NCI-H1105 treated with DMSO at 0.1 percent for 48 hours (cell line): ENCODE results near the gene TMEM187.

Source experiments
- DNase-seq: peaks from one replicate; lab custom pipeline; 2025; lab: John Stamatoyannopoulos, UW

The TMEM187 gene

DNA sequence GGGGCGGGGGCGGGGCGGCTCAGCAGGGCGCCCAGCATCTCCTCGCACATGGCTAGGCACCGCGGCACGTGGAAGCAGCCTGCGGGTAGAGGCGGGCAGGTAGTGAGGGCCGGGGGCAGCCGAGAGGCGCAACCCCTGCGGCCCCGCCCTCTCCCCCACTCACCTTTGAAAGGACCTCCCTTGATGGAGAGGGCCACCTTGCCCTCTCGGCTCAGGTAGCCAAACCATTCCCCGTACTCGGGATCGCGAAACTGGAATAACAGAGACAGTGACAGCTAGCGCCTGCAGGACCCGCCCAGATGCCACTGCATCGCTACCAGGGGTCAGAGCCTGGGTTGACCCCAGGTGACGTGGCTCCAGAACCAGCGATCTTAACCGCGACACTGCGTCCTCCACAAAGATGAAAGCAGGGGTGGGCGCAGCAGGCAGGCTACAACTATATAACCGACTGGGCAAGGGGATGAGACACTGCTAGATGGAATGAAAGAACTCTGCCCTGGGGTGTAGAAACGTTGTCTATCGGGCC is 37.2 kb upstream of the TMEM187 start:
- DNase-seq = no peak

DNA sequence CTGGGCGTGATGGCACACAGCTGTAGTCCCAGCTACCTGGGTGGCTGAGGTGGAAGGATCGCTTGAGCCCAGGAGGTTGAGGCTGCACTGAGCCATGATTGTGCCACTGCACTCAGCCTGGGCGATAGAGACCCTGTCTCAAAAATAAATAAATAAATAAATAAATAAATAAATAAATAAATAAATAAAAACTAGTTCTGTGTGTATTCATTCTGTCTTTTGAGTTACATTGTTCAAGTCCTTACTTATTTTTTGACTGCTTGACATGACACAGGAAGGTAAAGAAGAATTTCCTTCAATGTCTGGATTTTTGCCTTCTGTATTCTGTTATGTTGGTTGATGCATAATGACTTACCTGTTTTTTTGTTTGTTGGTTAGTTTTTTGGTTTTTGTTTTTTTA is 35.5 kb upstream of the TMEM187 start:
- DNase-seq = no peak

DNA sequence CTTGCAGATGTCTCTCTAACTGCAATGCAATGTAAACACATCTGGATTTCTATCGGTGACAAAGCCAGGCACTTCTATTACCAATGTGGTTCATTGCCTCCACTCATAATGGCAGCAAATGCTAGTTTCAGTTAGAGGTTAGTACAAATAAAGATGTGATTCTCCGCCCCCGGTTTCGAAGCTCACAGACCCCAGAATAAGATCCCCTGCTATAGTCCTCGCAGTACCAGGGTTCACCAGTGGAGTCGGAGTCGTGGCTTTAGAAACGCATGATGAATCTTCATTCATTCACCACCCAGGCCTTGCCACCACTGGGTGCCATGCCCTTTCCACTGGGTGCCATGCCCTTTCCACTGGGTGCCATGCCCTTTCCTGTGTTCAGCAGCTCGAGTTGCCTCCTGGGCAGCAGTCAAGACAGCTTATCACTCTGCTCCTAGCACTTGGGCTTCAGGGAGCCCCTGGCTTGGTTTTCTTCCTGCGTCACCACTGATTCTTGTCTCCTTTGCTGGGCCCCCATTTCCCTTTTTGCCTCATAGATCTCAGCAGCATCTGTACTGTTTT is 34.2 kb upstream of the TMEM187 start:
- no peak for DNase-seq

DNA sequence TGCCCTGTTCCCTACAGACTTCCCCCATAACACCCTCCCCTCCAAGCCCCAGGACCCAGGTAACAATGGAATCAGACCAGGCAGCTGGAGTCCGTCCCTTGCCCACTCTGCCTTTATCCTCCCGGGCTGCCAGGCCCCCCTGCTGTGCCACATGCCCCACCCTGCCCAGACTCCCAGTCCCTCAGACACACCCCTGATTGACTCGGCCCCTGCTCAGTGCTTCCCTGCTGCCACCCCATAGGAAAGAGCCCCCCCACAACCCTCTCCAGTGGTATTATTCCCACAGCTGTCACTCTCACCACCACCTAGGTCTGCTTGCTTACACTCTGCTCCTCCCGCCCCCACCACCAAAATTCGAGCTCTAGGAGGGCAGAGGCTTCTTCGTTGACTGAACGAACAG is 33.0 kb upstream of the TMEM187 start:
- DNase-seq = no peak

DNA sequence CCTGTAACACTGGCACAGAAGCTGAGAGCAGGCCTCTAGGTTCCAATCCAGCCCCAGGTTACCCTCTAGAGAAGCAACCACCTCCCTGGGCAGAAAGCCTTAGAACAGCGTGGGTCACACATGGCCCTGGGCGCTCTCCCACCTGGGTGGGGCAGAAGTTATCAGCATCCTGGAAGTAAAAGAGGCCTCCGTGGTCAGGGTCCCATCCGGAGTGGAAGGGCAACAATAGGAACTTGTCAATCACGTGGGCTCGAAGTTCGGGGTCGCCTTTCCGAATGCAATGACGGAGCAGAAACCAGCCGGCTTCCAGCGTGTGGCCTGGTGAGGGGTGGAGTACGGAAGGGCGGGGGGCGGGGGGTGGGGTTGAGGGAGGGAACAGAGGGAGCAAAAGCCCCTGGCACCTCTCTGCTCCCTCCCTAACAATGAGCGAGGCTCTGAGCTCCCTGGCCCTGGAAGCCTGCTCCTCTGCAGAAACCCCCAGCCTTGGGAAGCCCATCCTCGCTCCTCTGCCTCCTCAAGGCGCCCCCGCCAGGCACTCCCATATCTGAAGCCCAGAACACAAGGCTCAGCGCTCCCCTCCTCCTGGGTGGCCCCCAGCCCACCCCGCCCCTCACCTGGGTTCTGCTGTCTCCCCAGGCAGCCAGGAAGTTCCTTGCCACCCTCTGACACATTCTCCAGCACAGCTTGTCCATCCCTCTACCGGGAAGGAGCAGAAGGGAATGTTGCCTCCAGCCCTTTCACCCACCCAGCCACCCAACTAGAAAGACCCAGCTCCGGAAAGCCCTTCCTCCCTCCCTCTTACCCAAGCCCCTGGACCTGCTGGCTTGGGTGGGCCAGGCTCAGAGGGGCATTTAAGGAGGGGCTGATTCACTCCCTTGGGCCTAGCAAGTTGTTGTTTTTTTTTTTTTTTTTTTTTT is 31.0 kb upstream of the TMEM187 start:
- DNase-seq = no peak

DNA sequence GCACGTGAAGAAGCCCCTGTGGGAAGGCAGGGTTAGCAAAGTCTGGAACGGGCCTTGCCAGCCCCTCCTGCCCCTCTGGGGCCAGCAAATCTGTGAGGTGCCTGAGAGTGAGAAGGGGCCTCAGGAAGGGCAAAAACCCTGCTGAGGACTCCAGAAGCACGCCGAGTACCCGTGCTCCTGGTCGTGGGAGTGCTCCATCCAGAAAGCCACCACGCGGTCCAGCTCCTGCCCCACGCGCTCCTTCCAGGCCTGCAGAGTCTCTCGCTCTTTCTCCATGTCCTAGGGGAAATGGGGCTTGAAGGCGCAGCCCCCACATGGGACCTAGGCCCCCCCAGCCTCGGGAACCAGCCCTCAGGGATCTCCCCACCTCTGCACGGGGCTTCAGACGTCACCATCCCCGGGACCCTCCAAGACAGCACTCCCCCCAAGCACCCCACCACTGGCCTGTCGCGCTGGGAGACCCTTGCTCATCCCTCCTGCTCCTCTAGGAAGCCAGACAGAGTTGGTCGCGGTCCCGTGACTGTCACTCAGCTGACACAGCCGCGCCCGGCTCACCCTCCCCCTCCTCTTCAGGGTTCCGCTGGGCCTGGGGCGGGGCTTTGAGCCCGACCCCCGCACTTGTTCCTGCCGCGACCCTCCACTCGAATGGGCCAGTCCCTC is 28.3 kb upstream of the TMEM187 start, which contains the start of gene RENBP:
RENBP (minus strand) TSS at position 504 of the 660 bp plus-strand sequence; CDS start at position 471, 33 bp downstream.
- peak; percentile 20 for DNase-seq

DNA sequence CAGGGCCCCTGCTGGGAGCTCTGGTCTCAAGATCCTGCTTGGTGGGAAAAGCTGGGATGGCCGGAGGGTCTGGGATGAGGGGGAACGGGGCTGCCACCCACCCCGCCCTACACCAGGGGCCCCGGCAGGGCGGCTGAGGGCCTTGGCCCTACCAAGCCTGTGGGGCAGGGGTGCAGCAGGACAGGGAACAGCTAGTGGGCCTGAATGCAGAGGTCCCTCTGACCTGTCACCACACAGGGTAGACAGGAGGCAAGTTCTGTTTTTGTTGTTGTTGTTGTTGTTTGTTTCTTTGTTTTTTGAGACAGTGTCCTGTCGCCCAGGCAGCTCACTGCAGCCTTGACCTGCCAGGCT is 27.8 kb upstream of the TMEM187 start:
- DNase-seq = no peak

DNA sequence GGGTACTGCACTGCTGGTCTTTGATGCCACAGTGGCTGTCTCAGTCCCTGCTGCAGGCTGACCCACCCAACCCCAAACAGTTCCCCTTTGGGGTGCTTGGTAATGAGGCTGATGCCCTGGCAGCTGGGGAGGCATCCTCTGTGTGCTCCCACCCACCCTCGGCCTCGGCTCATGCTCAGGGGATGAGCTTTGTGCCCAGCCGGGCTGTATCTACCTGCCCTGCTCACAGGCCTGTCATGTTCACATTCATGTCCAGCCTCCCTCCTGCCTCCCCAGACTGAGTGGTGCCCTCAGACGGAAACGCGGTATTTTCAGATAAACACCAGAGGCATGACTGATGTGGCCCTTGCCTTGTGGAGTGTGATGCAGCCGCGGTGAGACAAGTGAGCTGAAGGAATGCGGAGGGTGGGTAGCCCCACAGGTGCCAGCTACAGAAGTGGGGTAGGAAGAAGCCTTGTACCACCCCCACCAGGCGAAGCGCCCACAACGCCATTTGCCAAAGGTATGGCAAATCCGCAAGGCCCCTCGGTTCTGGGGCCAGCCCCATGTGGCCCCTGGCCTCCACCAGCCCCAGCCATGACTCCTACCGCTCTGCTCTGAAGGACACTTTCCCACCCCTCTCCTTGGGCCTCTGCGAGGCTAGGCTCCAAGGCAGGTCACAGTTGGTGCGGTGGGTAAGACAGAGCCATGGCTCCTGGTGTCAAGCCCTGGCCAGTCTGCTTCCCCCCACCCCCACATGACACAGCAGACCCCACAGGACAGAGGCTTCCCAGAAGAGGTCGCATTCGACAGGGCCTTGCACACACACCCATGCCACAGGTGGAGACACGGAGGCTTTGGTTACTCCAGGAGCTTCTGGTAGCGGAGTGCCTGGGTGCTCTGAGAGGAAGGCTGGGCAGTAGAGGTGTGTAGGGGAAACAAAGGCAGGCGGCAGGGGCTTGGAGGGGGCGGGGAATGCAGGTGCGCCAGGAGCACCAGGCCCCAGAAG is 26.3 kb upstream of the TMEM187 start:
- no peak for DNase-seq

DNA sequence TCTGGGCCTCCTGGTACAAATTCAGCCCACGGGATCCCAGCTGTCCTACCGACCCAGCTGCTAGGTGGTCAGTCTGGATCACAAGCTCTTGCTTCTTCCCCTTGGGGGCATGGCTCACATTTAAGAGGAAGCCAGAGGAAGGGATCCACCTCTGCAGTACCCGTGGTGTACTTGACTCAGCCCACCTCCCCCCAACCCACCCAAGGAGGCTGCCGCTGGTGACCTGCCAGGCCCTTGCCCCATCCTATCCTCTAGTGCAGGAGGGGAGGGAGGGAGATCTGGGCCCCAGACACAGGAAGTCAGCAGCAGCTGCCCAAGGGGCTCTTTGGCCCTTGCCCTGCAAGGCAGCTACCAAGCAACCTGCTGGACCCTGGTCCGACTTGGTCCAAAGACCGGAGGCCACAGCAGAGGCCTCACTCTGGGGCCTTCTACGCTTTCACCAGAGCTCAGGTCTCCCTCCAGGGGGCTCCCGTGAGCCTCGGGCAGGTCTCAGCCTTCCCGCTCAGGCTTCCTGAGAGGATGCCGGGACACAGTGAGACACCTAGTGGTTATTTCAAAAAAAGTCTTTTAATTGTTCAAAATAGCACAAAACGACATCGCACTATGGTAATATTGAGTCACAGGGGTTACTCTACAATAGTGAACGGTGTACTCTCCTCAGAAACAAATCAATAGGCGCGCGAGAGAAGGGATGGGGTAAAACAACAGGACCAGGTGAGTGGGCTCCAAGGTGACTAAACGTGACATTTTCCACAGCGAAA is 25.4 kb upstream of the TMEM187 start:
- DNase-seq = peak; percentile 82

DNA sequence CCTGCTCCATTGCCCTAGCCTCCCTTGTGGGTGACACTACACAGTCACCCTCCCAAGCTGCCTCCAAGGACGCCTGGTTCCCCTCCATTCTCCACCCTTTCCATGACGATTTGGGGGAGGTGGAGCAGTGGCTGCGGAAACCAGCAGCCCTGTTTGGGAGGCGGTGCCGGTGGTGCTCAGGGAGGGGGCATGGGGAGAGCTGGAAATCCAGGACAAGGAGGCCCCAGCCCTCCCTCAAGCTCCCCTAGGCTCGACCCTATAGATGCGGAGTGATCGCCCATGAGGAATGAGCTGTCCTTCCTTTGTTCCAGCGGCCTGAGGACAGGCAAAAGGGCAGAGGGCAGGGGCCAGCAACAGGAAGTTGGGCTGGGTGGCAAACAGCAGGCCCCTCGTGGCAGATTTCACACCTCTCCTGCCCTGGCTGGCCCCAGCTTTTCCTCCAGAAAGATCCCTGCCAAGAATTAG is 24.5 kb upstream of the TMEM187 start:
- DNase-seq = no peak

DNA sequence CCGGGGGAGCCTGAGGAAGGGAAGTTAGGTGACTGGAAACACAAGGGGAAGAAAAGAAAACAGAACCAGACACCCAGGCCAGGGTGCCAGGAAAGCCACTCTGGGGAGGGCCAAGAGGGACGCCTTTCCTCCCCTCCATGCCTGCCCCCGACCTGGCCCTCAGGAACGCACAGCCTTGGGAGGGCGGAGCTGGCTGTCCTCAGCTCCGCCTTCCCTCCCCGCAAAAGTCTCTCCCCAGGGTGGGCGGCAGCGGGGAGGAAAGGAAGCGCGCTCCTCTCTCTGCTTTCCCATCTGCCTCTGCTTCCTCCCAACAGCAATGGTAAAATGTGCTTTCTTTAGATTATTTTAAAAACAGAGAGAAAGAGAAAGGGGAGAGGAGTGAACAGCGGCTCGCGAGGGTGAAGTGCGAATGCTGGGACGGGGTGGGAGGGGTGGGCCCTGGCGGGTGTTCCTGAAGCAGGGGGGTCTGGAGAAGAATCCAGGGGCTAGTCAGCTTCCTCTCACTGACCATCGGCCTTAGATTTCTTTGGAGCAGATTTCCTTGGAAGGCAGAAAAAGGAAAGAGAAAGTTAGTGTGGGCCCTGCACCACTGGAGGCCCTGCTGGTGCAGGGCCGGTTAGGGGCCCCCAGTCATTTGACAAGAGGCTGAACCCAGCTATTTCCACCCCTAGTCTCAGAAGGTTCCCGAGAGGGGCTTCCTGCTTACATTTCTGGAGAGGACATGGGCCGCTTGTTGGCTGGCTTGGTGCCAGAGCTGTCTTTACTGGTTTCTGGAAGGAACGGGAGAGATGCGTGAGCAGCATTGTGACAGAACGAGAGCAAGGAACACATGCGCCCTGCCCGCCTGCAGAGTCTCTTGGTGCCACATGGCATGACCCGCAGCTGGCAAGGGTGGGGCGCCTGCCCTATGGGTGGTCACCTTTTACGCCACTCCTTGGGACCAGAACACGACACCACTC is 23.4 kb upstream of the TMEM187 start:
- no peak for DNase-seq

DNA sequence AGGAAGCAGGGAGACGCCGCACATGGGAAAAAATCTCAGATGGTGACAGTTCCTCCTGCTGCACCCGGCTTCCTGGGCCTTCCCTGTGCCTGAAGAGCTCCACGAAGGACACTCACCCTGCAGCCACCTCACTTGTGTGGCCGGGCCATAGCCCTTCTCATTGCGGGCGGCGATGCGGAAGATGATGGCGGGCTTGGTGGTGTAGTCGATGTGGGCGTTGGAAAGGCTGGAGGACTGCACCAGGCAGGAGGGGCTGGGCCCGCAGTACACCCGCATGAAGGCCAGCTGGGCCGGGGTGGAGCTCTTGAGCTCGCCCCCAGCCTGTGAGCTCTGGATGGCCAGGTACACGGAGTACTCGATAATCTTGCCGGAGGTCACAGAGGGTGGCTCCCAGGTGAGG is 22.4 kb upstream of the TMEM187 start:
- DNase-seq = no peak

DNA sequence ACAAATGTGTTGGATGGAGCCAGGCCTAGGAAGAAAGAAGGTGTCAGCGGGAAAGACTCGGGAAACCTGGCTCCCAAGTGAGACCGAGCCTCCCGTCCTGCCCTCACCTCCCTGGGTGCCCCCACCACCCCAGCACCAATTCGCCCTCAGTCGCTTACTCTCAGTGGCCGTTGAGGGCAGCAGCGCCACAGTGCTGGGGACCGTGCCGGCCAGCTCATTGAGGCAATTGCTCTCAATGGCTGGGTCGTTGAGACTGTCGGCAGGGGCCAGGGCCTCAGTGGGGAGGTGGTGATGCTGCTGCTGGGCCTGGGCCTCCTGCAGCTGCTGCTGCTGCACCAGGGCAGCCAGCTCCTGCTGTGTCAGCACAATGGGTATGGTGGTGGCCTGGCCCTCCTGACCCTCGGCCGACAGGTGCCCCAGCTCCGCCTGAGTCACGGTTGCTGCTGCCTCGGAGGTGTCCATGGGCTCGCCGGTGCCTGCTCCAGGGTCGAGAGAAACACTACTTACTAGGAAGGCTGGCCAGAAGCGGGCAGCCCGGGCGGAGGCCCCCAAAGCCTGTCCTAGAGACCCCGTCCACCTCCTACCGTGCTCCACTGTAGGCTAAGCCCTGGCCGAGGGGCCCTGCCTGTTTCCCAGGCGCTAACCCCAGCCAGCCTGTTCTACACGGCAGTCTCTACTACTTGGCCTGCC is 20.7 kb upstream of the TMEM187 start:
- no peak for DNase-seq

DNA sequence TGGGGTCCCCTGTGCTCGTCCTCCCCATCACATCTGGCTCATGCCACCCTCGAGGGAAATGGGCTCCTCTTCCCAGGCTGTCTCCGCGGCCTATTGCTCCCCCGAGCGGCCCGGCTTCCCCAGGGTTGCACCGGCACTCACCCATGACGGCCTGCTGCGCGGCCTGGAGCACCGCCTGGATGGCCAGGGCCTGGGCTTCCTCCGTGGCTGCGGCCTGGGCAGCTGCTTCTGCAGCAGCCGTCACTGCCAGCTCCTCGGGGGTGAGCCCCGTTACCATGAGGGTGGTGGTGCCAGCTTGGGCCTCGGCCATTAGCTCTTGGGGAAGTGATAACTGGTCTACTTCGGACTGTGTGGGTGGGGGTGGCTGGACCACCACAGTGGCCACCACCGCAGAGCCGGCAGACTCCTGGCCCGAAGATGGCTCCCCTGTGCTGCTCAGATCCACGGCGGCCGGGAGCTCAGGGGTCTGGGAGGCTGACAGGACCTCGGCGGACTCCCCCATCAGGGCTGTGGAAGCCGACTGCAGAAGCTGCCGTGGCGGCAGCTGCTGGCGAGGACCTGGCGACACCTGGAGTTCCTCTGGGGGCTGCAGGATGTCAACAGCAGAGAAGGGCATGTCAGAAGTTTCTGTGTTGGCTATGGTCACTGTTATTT is 20.1 kb upstream of the TMEM187 start:
- DNase-seq = no peak

DNA sequence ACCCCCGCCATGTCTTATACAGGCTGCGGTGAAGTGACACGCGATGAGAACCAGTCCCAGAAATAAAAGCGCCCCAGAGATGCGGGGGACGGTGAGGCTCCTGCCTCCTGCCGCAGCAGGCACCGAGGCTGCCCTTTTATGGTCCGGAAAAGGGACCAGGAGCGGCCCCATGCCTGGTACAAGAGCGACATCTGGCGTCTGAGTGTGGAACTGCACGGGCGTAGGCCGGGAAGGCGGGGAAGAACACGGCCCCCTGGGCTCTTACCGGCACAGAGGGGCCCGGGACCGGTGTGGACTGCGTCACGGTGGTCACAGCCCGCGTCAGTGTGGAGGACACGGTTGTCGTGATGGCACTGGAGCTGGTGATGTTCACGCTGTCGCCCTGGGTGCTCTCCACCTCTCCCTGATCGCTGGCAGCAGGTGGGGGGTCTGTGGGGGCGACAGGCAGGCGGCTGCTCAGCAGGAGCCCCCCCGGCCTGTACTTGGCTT is 19.2 kb upstream of the TMEM187 start:
- peak; percentile 53 for DNase-seq

DNA sequence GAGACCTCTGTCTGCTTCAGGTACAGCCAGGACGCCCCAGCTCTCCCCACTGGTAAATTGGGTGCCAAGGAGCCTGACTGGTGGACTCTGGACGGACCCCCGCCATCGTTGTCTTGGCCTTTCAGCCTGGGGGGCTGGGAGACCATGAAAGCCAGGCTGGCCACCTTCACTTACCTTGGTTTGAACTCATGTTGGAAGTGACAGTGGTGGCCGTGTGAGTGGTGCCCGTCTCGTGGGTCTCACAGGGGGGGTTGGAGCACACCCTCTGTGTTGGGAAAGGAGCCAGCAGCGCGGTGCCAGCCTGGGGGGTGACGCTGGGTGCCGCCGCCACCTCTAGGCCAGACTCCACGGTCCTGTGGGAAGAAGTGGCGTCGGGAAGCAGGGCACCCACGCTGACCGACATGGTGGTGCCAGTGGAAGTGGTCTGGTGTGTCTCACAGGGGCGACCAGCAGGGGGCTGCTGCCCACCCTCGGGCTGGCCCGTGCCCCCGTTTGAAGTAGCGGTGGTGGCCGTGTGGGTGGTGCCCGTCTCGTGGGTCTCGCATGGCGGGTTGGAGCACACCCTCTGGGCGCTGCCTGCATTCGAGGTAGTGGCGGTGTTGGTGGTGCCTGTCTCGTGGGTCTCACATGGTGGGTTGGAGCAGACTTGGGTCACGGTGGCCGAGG is 18.5 kb upstream of the TMEM187 start:
- DNase-seq = no peak

DNA sequence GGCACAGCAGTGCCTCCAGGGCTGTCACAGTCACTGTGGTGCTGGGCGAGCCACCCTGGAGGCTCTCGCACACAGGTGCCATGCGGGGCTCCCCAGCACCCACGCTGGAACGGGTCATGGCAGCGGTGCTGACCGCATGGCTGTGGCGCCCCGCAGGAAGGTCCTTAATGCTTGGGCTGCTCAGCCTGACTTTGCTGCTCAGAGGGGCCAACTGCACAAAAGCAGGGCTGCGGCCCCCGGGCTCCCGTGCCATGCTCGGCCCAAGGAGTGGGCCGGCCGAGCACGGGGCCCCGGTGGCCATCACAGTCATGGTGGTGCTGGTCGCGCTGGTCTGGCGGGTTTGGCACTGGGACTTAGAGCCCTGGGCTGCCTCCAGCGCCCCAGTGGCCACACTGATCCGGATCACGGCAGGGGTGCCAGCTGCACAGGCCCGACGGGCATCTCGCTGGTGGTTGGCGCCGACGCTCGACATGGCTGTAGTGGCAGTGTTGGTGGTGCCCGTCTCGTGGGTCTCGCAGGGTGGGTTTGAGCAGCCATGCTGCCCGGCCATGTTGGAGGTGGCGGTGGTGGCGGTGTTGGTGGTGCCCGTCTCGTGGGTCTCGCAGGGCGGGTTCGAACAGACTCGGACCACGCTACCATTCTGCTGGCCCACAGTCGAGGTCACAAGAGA is 17.9 kb upstream of the TMEM187 start:
- DNase-seq = no peak
